Stimulated activated CD8-positive, alpha-beta memory T cell treated with anti-CD3 and anti-CD28 coated beads, Interleukin-4, amount 100 ng/mL, for 48 hours (primary cell): ENCODE data around the gene ITCH.
A peak's percentile ranks its signal among the peaks of the same experiment; 100 is the strongest.

Experiments
- DNase-seq: peaks from one replicate; pipeline ENCODE4 v3.0.0-alpha.2; 2020

ITCH gene

DNA sequence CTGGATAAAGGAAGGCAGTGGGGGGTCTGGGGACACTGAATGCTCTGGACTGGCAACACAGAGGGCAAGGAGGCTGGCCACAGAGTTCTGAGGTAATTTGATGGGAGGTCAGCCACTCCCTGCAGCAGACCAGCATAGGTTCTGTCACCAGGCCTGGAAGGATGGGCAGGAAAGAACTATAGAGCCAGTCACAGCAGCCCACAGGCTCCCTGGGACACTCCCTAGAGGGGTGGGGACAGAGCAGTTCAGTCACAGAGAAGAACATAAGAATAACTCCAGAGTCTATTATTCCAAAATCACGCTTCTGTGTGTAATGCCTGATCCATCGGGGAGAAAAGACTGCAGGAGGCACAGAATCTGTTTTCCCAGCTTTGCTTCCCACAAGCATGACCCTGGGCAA, 172.8 kb downstream of the ITCH start:
- DNase-seq = no peak

DNA sequence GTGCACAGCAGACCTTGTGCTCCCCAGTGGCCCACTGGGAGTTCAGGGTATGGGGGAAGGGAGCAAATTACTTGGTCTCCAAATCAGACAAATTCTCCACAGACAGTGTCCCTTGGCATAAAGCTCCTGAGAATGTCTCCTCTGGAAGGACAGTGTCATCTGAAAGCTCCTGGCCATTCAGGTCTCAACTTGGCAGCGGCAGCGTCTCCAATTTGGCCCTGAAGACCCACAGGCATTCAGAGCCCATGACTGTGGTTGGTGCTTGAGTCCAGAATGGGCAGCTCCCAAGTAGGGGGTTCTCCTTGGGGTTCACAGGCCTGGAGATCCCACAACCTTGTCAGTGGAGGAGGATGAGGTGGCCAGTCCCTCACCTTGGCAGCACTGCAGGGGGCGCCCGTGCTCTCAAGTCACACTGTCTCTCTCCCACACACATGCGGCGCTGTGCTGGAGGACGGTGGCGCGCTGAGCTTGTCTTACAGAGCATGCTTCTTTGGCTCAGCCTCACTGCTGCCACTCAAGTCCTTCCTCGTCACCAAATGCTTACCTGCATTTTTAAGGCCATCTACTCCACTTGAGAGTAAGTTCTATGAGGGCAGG, 173.8 kb downstream of the ITCH start:
- peak; percentile 69 for DNase-seq

DNA sequence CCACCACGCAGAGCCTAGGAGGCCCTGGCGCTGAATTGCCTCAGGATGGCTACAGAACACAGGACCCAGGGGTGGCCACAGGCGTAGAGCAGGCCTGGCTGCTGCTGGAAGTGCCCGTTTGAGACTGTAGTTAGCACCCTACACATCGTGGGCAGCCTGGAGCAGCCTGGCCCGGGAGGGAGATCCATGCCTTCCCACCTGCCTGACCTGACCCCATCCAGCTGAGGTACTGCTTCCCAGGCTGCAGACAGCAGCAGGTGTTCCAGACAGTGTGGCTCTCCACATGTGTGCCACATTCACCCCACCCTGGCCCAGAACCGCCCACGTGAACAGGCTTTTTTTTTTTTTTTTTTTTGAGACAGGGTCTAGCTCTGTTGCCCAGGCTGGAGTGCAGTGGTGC, 174.6 kb downstream of the ITCH start:
- DNase-seq = no peak

DNA sequence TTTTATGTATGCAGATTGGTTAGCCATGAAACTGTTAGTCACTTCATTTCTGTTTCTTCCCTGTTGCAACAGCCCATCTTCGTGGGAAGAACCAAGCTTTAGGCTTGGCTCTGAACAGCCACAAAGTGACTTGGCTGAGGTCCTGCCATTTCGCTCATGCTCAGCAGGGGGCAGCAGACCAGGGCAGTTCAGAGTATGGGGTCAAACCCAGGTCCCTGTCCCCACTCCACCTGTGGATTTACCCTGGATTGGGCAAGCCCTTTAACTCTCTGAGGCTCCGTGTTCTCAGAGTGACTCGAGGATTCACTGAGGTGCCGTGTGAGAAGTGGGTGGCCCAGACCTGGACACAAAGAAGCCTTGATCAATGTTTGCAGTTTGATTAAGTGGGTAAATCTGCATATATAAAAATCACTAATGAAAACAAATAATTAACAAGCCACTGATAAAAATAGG, 175.6 kb downstream of the ITCH start:
- DNase-seq = peak; percentile 81

DNA sequence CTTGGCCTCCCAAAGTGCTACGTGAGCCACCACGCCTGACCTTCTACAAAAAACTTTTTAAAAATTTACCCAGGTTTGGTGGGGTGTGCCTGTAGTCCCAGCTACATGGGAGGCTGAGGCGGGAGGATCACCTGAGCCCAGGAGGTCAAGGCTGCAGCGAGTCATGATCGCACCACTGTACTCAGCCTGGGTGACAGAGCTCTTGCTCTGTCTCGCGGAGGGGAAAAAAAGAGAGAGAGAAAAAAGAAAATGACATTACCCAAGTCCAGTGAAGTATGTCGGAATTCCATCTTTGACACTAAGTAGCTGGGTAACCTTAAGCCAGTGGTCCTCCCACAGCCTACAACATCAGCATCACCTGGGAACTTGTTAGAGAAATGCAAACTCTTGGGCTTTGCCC, 176.7 kb downstream of the ITCH start:
- no peak for DNase-seq

DNA sequence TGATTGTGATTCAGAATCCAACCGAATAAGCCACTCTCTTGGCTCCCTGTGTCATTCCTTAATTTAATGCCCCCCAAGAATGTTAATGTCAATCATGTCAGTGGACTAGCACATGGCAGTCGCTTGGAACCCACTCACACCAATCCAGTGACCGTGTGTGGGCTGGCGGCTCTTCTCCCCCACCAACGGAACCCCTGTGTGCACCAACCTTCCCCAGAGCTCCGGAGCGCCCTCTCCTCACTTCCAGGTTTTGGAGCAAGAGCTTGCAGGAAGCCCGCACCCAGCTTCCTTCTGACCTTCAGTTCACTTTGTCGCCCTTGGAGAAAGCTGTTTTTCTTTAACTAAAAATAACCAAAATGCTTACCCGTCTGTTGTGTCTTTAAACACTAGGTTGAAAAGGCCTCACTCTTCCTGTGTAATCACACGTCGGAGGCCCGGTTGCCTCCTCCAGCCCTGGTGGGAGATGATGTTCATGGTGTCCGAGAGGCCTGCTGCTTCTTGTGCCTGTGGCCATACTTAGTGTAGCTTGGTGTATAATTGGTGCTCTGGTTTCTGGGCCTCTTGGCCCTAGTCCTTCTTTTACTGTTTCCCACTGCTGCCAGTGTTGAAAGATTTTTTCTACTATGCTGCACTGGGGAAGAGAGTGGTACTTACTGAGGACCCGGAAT, 177.7 kb downstream of the ITCH start:
- no peak for DNase-seq

DNA sequence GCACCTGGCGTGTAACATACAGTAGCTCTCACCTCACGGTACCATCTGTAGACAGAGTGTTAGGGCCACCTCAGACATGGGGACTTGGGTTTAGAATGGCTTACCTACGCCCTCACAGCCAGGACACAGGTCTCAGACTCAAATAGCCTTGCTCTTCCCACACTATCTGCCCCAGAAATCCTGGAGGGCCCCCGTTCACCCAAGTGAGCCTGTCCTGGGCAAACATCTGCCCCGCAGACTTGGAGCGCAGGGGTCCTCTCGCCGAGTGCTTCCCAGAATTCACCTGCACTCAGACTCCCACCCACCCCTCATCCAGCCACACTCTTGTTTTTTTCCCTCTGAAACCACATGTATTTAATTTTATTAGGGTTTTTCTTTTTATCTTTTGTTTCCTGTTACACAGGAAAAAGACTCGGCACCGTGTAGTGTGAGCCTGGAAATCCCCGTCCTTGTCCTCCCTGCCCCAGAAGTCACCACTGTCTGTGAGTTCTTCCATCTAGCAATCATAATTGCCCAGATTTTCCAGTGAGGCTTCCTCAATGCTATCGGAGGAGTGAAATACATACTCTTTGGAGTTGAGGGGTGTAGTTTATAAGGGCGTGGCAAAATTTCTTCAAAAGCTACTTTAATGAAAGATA, 178.3 kb downstream of the ITCH start:
- no peak for DNase-seq

DNA sequence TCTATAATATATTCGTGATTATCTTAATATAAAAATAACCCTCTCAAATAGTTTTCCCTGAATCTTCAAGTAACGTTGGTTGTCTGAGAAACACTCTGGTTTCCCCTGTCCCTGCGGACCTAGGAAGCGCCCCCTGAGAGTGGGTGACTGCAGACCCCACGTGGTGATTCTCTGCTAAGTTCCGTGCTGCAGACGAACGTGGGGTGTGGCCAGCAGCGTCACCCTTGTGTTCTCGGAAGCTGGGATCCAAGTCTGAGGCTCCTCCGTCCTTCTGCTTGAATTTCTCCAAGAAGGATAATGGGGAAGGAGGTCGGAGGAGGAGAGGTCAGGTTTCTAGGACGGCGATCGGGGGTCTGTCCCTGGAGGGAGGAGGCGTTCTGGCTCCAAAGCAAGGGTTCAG, 178.8 kb downstream of the ITCH start:
- no peak for DNase-seq

DNA sequence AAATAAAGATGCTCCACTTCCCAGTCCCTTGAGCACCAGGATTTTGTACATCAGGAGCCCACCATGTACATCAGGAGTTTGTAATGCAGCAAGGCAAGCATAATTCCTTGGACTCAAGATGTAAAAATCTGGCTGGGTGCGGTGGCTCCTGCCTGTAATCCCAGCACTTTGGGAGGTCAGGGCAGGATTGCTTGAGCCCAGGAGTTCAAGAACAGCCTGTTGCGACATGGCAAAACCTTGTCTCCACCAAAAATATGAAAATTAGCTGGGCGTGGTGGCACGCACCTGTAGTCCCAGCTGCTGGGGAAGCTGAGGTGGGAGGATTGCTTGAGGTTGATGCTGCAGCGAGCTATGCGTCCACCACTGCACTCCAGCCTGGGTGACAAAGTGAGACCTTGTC, 179.4 kb downstream of the ITCH start:
- no peak for DNase-seq

DNA sequence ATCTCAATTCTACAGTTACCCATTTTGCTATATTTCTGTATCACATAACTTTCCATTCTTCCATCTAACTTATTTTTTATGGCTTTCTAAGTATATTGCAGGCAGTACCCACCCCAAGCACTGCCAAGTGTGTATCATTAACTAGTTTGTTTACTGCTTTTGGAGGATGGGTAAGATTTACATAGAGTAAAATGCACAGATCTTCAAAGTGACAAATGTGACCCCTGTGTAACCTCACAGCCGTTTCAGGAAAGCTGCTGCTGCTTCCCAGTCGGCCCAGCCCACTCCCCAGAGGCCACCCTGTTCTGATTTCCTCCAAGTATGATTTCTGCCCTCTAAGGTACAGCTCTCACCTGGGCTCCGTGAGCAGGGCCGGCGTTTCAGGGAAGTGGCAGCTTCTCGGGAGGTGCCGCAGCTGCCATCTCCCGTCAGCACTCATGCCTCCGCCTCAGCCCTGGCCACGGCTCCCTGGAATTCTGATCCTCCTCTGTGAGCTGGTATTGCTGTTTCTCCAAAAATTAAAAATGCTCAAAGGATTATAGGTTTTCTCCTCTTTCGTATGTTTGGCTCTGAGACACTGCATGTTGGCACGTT, 180.5 kb downstream of the ITCH start:
- DNase-seq = no peak

DNA sequence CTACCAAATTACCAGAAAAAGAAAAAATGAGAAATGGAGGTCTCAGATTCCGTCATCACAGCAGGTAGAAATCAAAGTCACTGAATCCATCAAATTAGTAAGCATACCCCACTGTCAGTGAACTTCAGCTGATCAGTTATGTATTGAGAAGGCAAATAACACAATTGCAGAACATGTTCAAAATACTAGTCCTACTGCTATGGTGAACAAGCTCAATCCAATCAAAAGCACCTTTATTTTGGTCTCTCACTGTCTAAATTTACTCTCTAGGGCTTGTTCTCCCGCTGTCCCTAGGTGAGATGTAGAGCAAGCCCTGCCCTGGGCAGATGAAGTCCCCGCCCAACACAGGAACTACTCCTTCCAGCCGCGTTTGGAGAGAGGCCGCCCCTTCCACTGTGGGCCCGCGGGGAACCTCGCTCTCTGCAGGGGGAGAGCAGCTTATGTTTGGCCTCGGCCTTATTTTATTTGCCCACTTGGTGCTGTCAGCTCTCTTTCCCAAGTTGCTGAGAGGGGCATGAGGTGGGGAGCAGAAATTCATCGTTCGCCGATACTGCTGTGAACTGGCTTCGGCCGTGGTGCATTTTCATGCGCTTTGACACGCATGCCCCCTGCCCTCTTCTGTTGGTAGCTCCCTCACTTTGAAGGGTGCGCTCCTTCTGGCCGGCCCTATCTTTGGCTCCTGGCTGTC, 181.2 kb downstream of the ITCH start:
- peak; percentile 44 for DNase-seq

DNA sequence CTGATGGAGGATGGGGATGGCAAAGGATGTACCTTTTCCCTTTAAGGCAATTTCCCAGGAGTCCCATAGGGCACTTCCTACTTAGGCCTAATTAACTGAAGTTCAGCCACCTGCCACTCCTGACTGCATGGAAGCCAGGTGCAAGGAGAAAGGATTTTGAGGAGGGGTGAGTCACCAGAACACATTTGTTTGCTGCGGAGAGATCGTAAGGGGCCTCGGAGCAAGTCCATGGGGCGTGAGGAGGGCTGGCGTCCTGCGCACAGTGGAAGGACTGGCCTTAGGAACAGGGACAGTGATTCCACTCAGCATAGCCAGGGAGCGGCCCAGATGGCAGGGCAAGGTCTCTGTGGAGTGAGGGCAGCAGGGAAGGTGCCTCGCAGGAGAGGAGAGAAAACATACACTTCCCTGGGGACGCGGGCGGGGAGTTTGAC, 183.7 kb downstream of the ITCH start:
- no peak for DNase-seq

DNA sequence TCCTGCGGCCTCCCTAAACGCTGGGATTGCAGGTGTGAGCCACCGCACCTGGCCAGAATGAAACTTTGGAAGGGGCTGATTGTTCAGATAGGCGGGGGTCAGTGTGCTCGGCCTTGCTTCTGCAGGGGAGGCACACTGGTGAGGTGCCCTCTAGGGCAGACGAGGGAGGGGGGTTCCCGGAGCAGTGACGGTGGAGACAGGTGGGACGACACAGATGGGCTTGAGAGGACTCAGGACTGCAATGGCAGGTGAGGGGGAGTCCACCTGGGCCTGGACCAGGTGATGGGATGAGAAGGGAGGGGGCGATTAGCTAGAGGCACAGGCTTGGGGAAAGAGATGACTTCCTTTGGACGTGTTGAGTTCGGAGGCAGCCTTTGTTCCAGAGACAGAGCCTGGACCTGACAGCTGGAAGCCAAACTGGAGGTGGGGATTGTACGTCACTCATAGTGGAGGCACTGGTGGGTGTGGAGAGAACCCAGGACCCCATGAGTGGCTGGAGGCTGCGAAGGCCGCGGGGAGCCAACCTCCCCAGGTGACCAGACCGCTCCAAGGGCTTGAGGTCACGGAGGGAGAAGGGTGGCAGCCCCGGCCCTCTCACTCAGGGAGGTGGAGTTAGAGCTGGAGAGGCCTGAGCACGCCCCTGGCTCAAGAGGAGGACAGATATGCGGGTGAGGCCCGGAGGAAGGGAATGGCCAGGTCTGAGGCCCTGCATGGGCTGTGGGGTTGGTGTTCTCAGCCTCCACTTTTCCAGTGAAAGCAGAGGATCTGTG, 185.0 kb downstream of the ITCH start:
- no peak for DNase-seq

DNA sequence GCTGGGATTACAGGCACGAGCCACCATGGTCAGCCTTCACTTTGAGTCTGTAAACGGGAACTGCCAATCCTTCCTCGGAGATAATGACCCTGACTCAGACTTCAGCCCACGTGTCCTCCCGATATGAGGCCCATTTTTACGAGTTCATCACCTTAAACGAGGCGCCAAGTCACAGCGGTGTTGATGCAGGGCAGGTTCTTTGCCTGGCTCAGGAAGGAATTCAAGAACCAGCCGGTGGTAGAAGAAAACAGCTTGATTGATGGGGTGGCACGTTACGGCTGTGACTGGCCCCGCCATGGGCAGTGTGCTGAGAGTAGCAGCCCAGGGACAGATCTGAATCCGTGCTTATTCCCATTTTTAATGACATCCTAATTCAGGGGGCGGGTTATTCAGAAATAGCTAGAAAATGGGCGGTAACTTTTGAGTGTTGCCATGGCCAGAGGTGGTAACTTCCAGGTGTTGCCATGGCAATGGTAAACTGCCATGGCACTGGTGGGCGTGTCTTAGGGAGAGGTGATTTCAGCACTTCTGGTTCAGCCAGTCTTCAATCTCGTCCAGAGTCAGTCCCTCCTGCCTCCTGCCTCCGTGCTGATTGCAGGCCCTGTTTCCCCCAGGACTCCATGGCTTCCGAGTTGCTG, 186.3 kb downstream of the ITCH start:
- DNase-seq = no peak

DNA sequence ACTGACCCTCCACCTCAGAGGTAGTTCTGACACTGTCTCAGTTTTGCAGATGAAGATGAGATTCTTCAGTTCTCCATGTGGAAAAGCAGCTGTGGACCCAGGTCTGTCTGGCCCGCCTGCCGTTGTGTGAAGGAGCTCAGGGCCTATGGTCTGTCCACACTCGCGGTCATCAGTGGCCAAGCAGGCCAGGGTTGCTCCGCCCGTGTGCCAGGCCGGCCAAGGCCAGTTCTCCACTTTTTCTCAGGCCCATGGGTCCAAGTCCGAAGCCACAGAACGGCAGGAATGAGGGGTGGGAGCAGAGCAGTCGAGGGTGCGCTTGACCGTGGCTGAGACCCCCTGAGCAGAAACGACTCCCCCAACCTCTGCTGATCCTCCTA, 186.8 kb downstream of the ITCH start:
- no peak for DNase-seq

DNA sequence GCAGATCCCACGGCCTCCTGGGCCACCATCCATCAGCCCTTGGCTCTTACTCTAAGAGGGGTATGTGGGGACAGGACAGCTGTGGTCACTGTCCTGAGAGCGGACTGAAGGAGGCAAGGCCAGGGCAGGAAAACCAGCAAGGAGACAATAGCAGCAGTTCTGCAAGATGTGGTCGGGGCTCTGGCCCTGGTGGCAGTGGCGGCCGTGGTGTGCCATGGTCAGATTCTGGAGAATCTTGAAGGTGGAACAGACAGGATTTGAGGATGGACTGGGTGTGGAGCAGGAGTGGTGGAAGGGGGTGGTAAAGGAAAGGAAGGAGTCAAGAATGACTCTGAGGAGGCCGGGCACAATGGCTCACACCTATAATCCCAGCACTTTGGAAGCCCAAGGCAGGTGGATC, 189.5 kb downstream of the ITCH start:
- no peak for DNase-seq

DNA sequence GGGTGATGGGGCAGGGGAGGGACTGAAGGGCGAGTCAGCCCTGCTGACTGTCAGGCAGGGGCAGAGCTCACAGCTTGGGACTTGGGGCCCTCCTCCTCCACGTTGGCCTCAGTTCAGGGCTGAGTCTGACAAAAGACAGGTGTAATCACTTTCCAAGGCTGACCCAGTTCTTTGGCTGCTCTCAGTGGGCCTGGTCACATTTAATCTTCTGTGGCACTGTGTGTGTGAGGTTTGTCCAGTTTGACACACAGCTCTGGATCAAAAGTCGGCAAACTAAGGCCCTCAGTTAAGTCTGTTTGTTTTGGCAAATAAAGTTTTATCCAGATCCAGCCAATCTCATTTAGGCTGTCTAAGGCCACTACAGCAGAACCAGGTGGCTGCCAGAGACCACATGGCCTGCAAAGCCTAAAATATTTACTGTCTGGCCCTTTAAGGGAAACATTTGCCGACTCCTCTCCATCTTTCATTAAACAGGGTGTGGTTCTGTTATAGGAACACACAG, 190.3 kb downstream of the ITCH start:
- DNase-seq = no peak

DNA sequence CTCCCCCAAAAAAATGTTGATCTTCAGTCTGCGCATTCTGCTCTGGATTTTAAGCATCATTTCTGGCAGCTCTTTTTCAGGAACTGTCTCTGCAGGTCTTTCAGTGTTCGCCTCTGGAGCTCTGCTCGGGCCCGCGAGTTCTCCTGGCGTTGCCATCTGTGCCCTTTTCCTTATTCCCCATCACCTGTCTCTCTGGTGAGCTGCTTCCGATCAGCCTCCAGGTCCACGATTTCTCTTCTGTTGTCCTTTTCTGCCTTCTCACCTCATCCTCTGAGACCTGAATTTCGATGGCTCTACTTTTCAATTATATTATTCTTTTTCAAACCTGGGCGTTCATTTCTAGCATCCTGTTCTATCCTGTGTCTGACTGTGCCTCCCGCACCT, 194.9 kb downstream of the ITCH start:
- no peak for DNase-seq

DNA sequence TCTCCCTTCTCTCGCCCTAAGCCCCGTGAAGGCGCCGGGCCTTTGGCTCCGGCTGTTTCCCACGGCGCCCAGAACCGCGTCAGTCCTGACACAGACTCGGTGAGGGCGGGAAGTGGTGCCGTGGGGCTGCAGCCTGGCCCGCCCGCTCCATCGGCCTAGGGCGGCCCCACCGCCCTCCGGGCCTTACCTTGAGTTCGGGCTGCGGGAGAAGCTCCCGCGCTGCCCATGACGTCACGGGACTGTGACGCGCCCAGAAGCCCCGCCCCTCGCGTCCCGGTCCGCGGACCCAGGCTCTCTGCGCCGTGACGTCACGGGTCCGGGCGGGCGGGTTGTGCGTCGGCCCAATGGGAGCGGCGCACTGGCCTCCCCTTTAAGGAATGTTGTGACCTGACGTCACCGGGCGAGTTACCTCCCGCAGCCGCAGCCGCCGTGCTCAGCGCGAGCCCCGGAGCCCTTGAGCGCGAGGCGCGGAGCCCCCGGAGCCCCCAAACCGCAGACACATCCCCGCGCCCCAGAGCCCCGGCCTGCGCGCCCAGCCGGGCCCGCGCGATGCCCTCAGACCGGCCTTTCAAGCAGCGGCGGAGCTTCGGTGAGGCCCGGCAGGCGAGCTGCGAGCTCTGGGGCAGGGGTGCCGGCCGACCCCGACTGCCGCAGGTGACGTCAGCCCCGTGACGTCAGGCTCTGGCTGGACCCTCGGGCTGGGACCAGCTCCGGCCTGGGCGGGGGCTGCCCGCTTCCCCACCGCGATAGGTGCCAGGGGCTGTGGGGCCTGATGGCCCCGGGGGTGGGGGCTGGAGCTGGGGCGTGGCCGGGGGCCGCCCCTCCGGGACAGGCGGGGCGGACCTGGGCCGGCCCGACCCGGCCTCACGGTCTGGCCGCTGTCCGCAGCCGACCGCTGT, 195.5 kb downstream of the ITCH start, which contains the start of gene MAP1LC3A:
MAP1LC3A (plus strand) TSS at position 399 of the 899 bp plus-strand sequence; CDS start at position 550, 151 bp downstream.
- peak; percentile 96 for DNase-seq

DNA sequence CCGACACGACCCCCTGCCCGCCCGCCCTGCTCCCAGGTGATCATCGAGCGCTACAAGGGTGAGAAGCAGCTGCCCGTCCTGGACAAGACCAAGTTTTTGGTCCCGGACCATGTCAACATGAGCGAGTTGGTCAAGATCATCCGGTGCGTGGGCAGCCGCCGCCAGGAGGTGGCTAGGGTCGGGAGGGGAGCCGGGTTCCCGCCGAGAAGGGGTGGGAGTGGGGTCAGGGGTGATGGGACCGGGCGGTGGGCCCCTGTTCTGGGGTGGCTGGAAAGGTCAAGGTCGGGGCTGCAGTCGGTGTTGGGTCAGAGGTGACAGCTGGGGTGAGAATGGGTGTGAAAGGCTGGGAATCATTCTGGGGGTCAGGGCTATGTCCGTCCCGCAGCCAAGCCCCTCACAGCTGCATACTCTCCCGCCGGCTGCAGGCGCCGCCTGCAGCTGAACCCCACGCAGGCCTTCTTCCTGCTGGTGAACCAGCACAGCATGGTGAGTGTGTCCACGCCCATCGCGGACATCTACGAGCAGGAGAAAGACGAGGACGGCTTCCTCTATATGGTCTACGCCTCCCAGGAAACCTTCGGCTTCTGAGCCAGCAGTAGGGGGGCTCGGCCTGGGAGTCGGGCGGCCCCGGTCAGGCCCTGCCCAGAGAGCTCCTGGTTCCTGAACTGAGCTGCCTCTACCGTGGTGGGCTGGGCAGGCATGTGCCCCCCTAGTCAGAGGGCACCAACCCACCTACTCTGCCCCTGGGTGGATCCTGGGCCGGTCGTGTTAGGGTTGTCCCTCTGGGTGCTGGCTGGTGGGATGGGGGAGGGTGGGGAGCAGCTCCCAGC, 196.5 kb downstream of the ITCH start:
- no peak for DNase-seq
